HepG2 (cell line): ENCODE data around the gene ONECUT2. TPM values are rescaled to one million over a fixed set of nuclear protein-coding genes. Genes with fewer than 3 reads are reported as not detected.

ENCODE experiments used
- AKNA ChIP-seq: sonication (generic); formaldehyde crosslinking; IDR thresholded peaks from 2 replicates; pipeline ENCODE4 v1.4.0; 2020; ENCODE audit warnings: missing genetic modification reagents, borderline replicate concordance
- KIAA2018 ChIP-seq: sonication (generic); formaldehyde crosslinking; IDR thresholded peaks from 2 replicates; pipeline ENCODE4 v1.5.0; 2020; ENCODE audit warnings: mild to moderate bottlenecking, missing genetic modification reagents, borderline replicate concordance
- NR0B2 ChIP-seq: sonication (generic); formaldehyde crosslinking; IDR thresholded peaks from 2 replicates; pipeline ENCODE4 v1.4.0; 2020; ENCODE audit warnings: mild to moderate bottlenecking, missing genetic modification reagents
- PAWR ChIP-seq: sonication (generic); formaldehyde crosslinking; IDR thresholded peaks from 2 replicates; pipeline ENCODE4 v1.4.0; 2020; ENCODE audit warnings: missing genetic modification reagents, mild to moderate bottlenecking, borderline replicate concordance
- RELA ChIP-seq: sonication (generic); formaldehyde crosslinking; IDR thresholded peaks from 2 replicates; pipeline ENCODE4 v1.4.0; 2020; ENCODE audit warnings: missing genetic modification reagents
- RORA ChIP-seq: sonication (generic); formaldehyde crosslinking; IDR thresholded peaks from 2 replicates; pipeline ENCODE4 v1.5.0; 2020; ENCODE audit warnings: mild to moderate bottlenecking, missing genetic modification reagents, moderate library complexity
- SRSF4 ChIP-seq: fragments of 200-400 bp; formaldehyde crosslinking; IDR thresholded peaks from one replicate; pipeline ENCODE4 v1.6.1; 2018; ENCODE audit warnings: mild to moderate bottlenecking, low read depth, low read length, moderate library complexity; ENCODE audit not compliant: poor library complexity, severe bottlenecking
- TFDP2 ChIP-seq: sonication (generic); formaldehyde crosslinking; IDR thresholded peaks from 2 replicates; pipeline ENCODE4 v1.4.0; 2020; ENCODE audit warnings: missing genetic modification reagents
- ZNF143 ChIP-seq: sonication (generic); formaldehyde crosslinking; IDR thresholded peaks from 2 replicates; pipeline ENCODE4 v1.4.0; 2020; ENCODE audit warnings: missing genetic modification reagents
- ZNF34 ChIP-seq: sonication (generic); formaldehyde crosslinking; IDR thresholded peaks from 2 replicates; pipeline ENCODE4 v1.4.0; 2020; ENCODE audit warnings: mild to moderate bottlenecking, missing genetic modification reagents, borderline replicate concordance
- ZNF704 ChIP-seq: sonication (generic); formaldehyde crosslinking; IDR thresholded peaks from 2 replicates; pipeline ENCODE4 v1.8.1; 2023; ENCODE audit warnings: mild to moderate bottlenecking, inconsistent platforms, moderate library complexity, missing genetic modification reagents, borderline replicate concordance
- polyA plus RNA-seq, 8 experiments: library from polyadenylated mRNA; depleted of rRNA in 3 of 8; stranded (reverse) in 7 of 8; unstranded in 1 of 8; fragments of >200 nt; fragmentation: Illumina TruSeq in 4 of 8; extraction: Trizol in 4 of 8; gene quantifications; 2 replicates each; pipeline versions ENCODE4 v1.2.1 to v1.2.3, GENCODE V29; 2011 to 2016; ENCODE audit warnings: low read depth in 4 of 8, missing spikeins in 1 of 8, mixed read lengths in 1 of 8; ENCODE audit not compliant: insufficient read depth in 1 of 8
- total RNA-seq, 5 experiments: library from RNA; depleted of rRNA; stranded (reverse); fragments of >200 nt; fragmentation: Illumina TruSeq; extraction: Trizol; gene quantifications; 2 replicates each; pipeline ENCODE4 v1.2.3, GENCODE V29; 2016; ENCODE audit warnings: low read depth in 1 of 5

Gene ONECUT2
- total and polyA plus RNA-seq, 2 of the 13 experiments (the other 11 are each of a cell fraction or from before 2014, with no cell fraction given): 3.0 to 3.2 TPM

- TF ChIP-seq AKNA (CRISPR knock-in tag) (no peak), RORA (no peak), RELA (no peak), ZNF143 (CRISPR knock-in tag) (no peak), KIAA2018 (no peak), TFDP2 (CRISPR knock-in tag) (no peak), SRSF4 (no peak), PAWR (CRISPR knock-in tag) (no peak), ZNF34 (CRISPR knock-in tag) (no peak), ZNF704 (CRISPR knock-in tag) (no peak), NR0B2 (no peak)
Observed at GRCh38 chr18:57527556-57528229, 92.5 kb downstream of the ONECUT2 start (continued).
